H1 (cell line): ENCODE results near the gene ZFR. TPM values are rescaled to one million over a fixed set of nuclear protein-coding genes. Genes with fewer than 3 reads are reported as not detected.

Experiments used
- CTCF ChIA-PET: fragments of 300-600 bp; sonication (Branson Sonifier 250); formaldehyde crosslinking; loops from one replicate; lab custom pipeline; 2021; ENCODE audit not compliant: partially characterized antibody; lab: Charles Lee
- POLR2A ChIA-PET: fragments of 300-600 bp; sonication (Branson Sonifier 250); formaldehyde crosslinking; loops from one replicate; lab custom pipeline; 2021; ENCODE audit warnings: inconsistent platforms; ENCODE audit not compliant: partially characterized antibody; lab: Charles Lee
- DNase-seq, 2 experiments: peaks; one replicate each; pipeline versions ENCODE4 v3.0.0 to v3.0.0-alpha.2; 2010 to 2022; ENCODE audit warnings: low spot score in 2 of 2, low read depth in 1 of 2, mixed read lengths in 1 of 2
- FAIRE-seq: peaks from 2 replicates; lab custom pipeline; 2011; peaks lifted over from hg19 to GRCh38; lab: Jason Lieb, UNC
- H2AFZ ChIP-seq: 2 replicates; pipeline ENCODE4 v1.8.1; 2012; ENCODE audit warnings: low read length, inconsistent platforms
- H2AK5ac ChIP-seq: 2 replicates; pipeline ENCODE4 v1.6.1; 2013; ENCODE audit warnings: low read depth, low read length
- H2BK120ac ChIP-seq: replicated peaks from 2 replicates; pipeline ENCODE3; 2013; ENCODE audit warnings: low read depth, low read length, inconsistent platforms
- H2BK12ac ChIP-seq: 2 replicates; pipeline ENCODE4 v1.6.1; 2013; ENCODE audit warnings: low read depth, low read length
- H2BK15ac ChIP-seq: 2 replicates; pipeline ENCODE4 v1.6.1; 2013; ENCODE audit warnings: low read length
- H2BK20ac ChIP-seq: 2 replicates; pipeline ENCODE4 v1.6.1; 2013; ENCODE audit warnings: low read length
- H2BK5ac ChIP-seq: 2 replicates; pipeline ENCODE4 v1.6.1; 2013; ENCODE audit warnings: low read depth, low read length
- H3K14ac ChIP-seq: 2 replicates; pipeline ENCODE4 v1.6.1; 2013; ENCODE audit warnings: inconsistent platforms; ENCODE audit not compliant: insufficient read length
- H3K18ac ChIP-seq: 2 replicates; pipeline ENCODE4 v1.6.1; 2013; ENCODE audit warnings: low read length; ENCODE audit errors: extremely low read depth
- H3K23ac ChIP-seq: 2 replicates; pipeline ENCODE4 v1.6.1; 2013; ENCODE audit warnings: inconsistent platforms; ENCODE audit not compliant: insufficient read length
- H3K23me2 ChIP-seq: 2 replicates; pipeline ENCODE4 v1.6.1; 2013; ENCODE audit warnings: low read depth, low read length
- H3K27ac ChIP-seq: 2 replicates; pipeline ENCODE4 v1.6.1; 2011; ENCODE audit warnings: low read depth, low read length, inconsistent platforms
- H3K27me3 ChIP-seq, 4 experiments: replicated peaks in 1 of 4; 1 replicate in 1 of 4; 2 replicates in 3 of 4; pipeline versions ENCODE4 v1.6.1 to v1.8.1; 2011 to 2013; ENCODE audit warnings: low read length in 3 of 4, mild to moderate bottlenecking in 3 of 4, inconsistent platforms in 2 of 4, mixed read lengths in 2 of 4, moderate library complexity in 1 of 4; ENCODE audit not compliant: control insufficient read depth in 3 of 4, insufficient read depth in 3 of 4; ENCODE audit errors: extremely low read depth in 1 of 4
- H3K36me3 ChIP-seq, 4 experiments: 2 replicates each; pipeline versions ENCODE4 v1.6.1 to v1.8.1; 2011 to 2013; ENCODE audit warnings: mild to moderate bottlenecking in 4 of 4, low read length in 3 of 4, moderate library complexity in 2 of 4, control low read depth in 1 of 4, inconsistent platforms in 1 of 4; ENCODE audit not compliant: insufficient read depth in 4 of 4, control insufficient read depth in 2 of 4
- H3K4ac ChIP-seq: replicated peaks from 2 replicates; pipeline ENCODE3; 2013; ENCODE audit warnings: low read length, low read depth, mixed read lengths, inconsistent platforms; ENCODE audit not compliant: insufficient read length
- H3K4me1 ChIP-seq, 4 experiments: replicated peaks in 1 of 4; 1 replicate in 1 of 4; 2 replicates in 3 of 4; pipeline versions ENCODE4 v1.6.1 to v1.8.1; 2011 to 2013; ENCODE audit warnings: low read length in 3 of 4, inconsistent platforms in 2 of 4, mixed read lengths in 1 of 4; ENCODE audit not compliant: insufficient read depth in 4 of 4, control insufficient read depth in 3 of 4
- H3K4me2 ChIP-seq, 2 experiments: 2 replicates each; pipeline versions ENCODE4 v1.6.1 to v1.8.1; 2011 to 2013; ENCODE audit warnings: low read depth in 2 of 2, low read length in 2 of 2, control low read depth in 1 of 2, inconsistent platforms in 1 of 2, mild to moderate bottlenecking in 1 of 2; ENCODE audit not compliant: insufficient read depth in 1 of 2
- H3K4me3 ChIP-seq, 4 experiments: fragments of 200-600, 300-600 bp in 1 of 4; sonication (generic), shearing (Covaris generic), sonication (Bioruptor Twin) in 1 of 4; 2 replicates each; pipeline versions ENCODE4 v1.5.1 to v1.8.1; 2011 to 2016; ENCODE audit warnings: low read length in 4 of 4, low read depth in 3 of 4, control low read depth in 2 of 4, inconsistent platforms in 2 of 4, mild to moderate bottlenecking in 2 of 4, mixed read lengths in 1 of 4, moderate library complexity in 1 of 4; ENCODE audit not compliant: insufficient read depth in 2 of 4; ENCODE audit errors: extremely low read depth in 1 of 4
- H3K56ac ChIP-seq: replicated peaks from 2 replicates; pipeline ENCODE3; 2013; ENCODE audit warnings: low read depth, mild to moderate bottlenecking, mixed read lengths, low read length, inconsistent platforms; ENCODE audit not compliant: insufficient read length
- H3K79me1 ChIP-seq: 2 replicates; pipeline ENCODE4 v1.6.1; 2013; ENCODE audit warnings: low read depth, low read length, control low read depth
- H3K79me2 ChIP-seq, 2 experiments: 2 replicates each; pipeline versions ENCODE4 v1.6.1 to v1.8.1; 2012 to 2013; ENCODE audit warnings: low read length in 2 of 2, mild to moderate bottlenecking in 2 of 2, inconsistent platforms in 1 of 2; ENCODE audit not compliant: insufficient read depth in 2 of 2, control insufficient read depth in 1 of 2
- H3K9ac ChIP-seq, 4 experiments: replicated peaks in 1 of 4; 1 replicate in 1 of 4; 2 replicates in 3 of 4; pipeline versions ENCODE4 v1.6.1 to v1.8.1; 2011 to 2013; ENCODE audit warnings: low read depth in 3 of 4, low read length in 3 of 4, control low read depth in 2 of 4, mild to moderate bottlenecking in 2 of 4, moderate library complexity in 2 of 4, inconsistent platforms in 1 of 4; ENCODE audit errors: extremely low read depth in 1 of 4
- H3K9me3 ChIP-seq, 2 experiments: 2 replicates each; pipeline versions ENCODE4 v1.6.1 to v1.8.1; 2012 to 2013; ENCODE audit warnings: mild to moderate bottlenecking in 2 of 2, moderate library complexity in 2 of 2, control low read depth in 1 of 2, inconsistent platforms in 1 of 2, low read depth in 1 of 2, low read length in 1 of 2, mixed read lengths in 1 of 2; ENCODE audit not compliant: insufficient read depth in 2 of 2
- H4K20me1 ChIP-seq, 2 experiments: replicated peaks in 1 of 2; 2 replicates each; pipeline versions ENCODE3 to v1.8.1; 2011 to 2013; ENCODE audit warnings: inconsistent platforms in 2 of 2, low read length in 2 of 2, mild to moderate bottlenecking in 1 of 2; ENCODE audit not compliant: insufficient read depth in 2 of 2, control insufficient read depth in 1 of 2
- H4K5ac ChIP-seq: 2 replicates; pipeline ENCODE4 v1.6.1; 2013; ENCODE audit warnings: low read length, low read depth, mixed read lengths, inconsistent platforms; ENCODE audit not compliant: insufficient read length
- H4K8ac ChIP-seq: 2 replicates; pipeline ENCODE4 v1.8.0; 2013; ENCODE audit warnings: mild to moderate bottlenecking, moderate library complexity, low read length, inconsistent platforms; ENCODE audit not compliant: insufficient read depth; ENCODE audit errors: extremely low read depth
- H4K91ac ChIP-seq: replicated peaks from 2 replicates; pipeline ENCODE3; 2013; ENCODE audit warnings: low read length, mixed read lengths, inconsistent platforms; ENCODE audit not compliant: insufficient read length
- BRCA1 ChIP-seq: IDR thresholded peaks from 2 replicates; pipeline ENCODE4 v1.6.1; 2012; ENCODE audit warnings: low read depth, low read length, improper control_type of control experiment
- HDAC2 ChIP-seq, 2 experiments: fragments of 300-600 bp in 1 of 2; sonication (generic) in 1 of 2; IDR thresholded peaks; 2 replicates each; pipeline ENCODE4 v1.6.1; 2011 to 2012; ENCODE audit warnings: low read depth in 2 of 2, low read length in 2 of 2, mild to moderate bottlenecking in 2 of 2, moderate library complexity in 2 of 2, borderline replicate concordance in 1 of 2, inconsistent platforms in 1 of 2
- MAFK ChIP-seq: IDR thresholded peaks from 2 replicates; pipeline ENCODE4 v1.6.1; 2012; ENCODE audit warnings: low read depth, mild to moderate bottlenecking, improper control_type of control experiment, low read length
- RAD21 ChIP-seq, 2 experiments: IDR thresholded peaks in 1 of 2; conservative IDR thresholded peaks in 1 of 2; 2 replicates each; pipeline ENCODE4 v1.6.1; 2011; ENCODE audit warnings: low read depth in 2 of 2, low read length in 2 of 2, improper control_type of control experiment in 1 of 2, inconsistent platforms in 1 of 2, mild to moderate bottlenecking in 1 of 2, moderate library complexity in 1 of 2
- RBBP5 ChIP-seq: IDR thresholded peaks from 2 replicates; pipeline ENCODE4 v1.7.1; 2012; ENCODE audit warnings: low read depth, mild to moderate bottlenecking, inconsistent platforms, low read length, moderate library complexity, borderline replicate concordance
- WGBS, 2 experiments: shearing (Covaris generic) in 1 of 2; methylation state at CpG; one replicate each; pipeline versions ENCODE4 v1.1.6 to v1.1.7; 2013 to 2015; ENCODE audit warnings: low lambda C conversion rate in 2 of 2, mixed read lengths in 2 of 2, inconsistent platforms in 1 of 2, low coverage in 1 of 2, missing lambda C conversion rate in 1 of 2; ENCODE audit not compliant: insufficient replicate concordance in 2 of 2, insufficient coverage in 1 of 2, insufficient read length in 1 of 2; ENCODE audit errors: extremely low coverage in 1 of 2, missing lambda C conversion rate in 1 of 2; 5-methylcytosine and 5-hydroxymethylcytosine counted together
- polyA plus RNA-seq, 7 experiments: library from polyadenylated mRNA; depleted of rRNA in 3 of 7; stranded (reverse) in 5 of 7; unstranded in 2 of 7; fragments of >200 nt in 5 of 7; fragments of 200-250 nt in 2 of 7; gene quantifications; 1 replicate in 5 of 7; 2 replicates in 1 of 7; 4 replicates in 1 of 7; pipeline versions ENCODE4 v1.2.1 to v1.2.3, GENCODE V29; 2011 to 2013; ENCODE audit warnings: missing spikeins in 2 of 7, mixed read lengths in 2 of 7
- total RNA-seq: library from RNA; stranded (reverse); fragmentation: NEBNext Ultra II Directional; extraction: Animal tissue kit (Norgen Biotek cat#: 25700); gene quantifications from 2 replicates; pipeline ENCODE4 v1.2.1, GENCODE V29; 2021
- TF ChIP-seq, protein P1 (sequence below): IDR thresholded peaks from 2 replicates; pipeline ENCODE4 v1.6.1; 2012; ENCODE audit warnings: inconsistent platforms
- TF ChIP-seq, protein P2 (sequence below), 3 experiments: IDR thresholded peaks; 1 replicate in 2 of 3; 2 replicates in 1 of 3; pipeline versions ENCODE4 v1.5.1 to v1.6.1; 2011; ENCODE audit warnings: low read length in 3 of 3, mild to moderate bottlenecking in 3 of 3, inconsistent platforms in 2 of 3, low read depth in 1 of 3, moderate library complexity in 1 of 3; ENCODE audit not compliant: insufficient read depth in 1 of 3; ENCODE audit errors: control extremely low read depth in 1 of 3

The ZFR gene
- total and polyA plus RNA-seq, 2 of the 8 experiments (the other 6 are each of a cell fraction or from before 2014, with no cell fraction given), result 68.8 to 92.7 TPM

DNA sequence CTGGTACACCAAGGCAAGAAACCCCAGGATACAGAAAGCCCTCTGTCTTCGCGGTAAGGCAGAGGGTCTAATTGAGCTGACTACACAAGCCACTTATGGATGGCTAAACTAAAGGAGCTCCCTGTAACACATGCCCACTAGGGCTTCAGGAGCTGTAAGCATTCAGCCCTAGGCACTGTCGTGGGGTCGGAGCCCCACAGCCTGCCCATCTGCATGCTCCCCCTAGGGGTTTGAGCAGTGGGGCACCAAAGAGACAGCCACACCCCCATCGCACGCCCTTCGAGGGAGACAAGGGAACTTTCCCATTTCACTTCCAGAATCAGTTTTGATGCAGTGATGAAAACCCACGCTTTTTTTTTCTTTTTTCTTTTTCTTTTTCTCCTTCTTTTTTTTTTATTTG lies 120.8 kb downstream of the ZFR start:
- no peaks in the 10 kb centered on the region for H3K79me2 ChIP-seq
- no peak for TF ChIP-seq HDAC2 (IDR thresholded peaks at IDR 0.05; ENCODE audit: borderline replicate concordance in 1 of 2, low read depth in 2 of 2, low read length in 2 of 2)
- TF ChIP-seq, protein P1, sequence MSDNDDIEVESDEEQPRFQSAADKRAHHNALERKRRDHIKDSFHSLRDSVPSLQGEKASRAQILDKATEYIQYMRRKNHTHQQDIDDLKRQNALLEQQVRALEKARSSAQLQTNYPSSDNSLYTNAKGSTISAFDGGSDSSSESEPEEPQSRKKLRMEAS, result no peak
- no peak for TF ChIP-seq MAFK
- TF ChIP-seq, protein P2, sequence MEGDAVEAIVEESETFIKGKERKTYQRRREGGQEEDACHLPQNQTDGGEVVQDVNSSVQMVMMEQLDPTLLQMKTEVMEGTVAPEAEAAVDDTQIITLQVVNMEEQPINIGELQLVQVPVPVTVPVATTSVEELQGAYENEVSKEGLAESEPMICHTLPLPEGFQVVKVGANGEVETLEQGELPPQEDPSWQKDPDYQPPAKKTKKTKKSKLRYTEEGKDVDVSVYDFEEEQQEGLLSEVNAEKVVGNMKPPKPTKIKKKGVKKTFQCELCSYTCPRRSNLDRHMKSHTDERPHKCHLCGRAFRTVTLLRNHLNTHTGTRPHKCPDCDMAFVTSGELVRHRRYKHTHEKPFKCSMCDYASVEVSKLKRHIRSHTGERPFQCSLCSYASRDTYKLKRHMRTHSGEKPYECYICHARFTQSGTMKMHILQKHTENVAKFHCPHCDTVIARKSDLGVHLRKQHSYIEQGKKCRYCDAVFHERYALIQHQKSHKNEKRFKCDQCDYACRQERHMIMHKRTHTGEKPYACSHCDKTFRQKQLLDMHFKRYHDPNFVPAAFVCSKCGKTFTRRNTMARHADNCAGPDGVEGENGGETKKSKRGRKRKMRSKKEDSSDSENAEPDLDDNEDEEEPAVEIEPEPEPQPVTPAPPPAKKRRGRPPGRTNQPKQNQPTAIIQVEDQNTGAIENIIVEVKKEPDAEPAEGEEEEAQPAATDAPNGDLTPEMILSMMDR (IDR thresholded peaks at IDR 0.05; ENCODE audit: control extremely low read depth in 1 of 3, insufficient read depth in 1 of 3, low read depth in 1 of 3, low read length in 3 of 3), result peak; percentile 43 to 54 (median 49)
- no peak for TF ChIP-seq RBBP5
- peak; percentile 35 to 53; a peak in 3 of 4 replicates for TF ChIP-seq RAD21 (IDR thresholded peaks at IDR 0.05 in 1 of 2, conservative IDR thresholded peaks at IDR 0.05 in 1 of 2; ENCODE audit: low read depth in 2 of 2, low read length in 2 of 2)
- no peak for TF ChIP-seq BRCA1
- TF ChIP-seq, all 59 proteins: peak for 2
- Histone ChIP-seq H2BK15ac (no peak overlapping the region), H4K20me1 (no peaks in the 10 kb centered on the region), H3K4me2 (no peak overlapping the region), H3K14ac (no peak overlapping the region), H2AK5ac (no peak overlapping the region), H2BK120ac (no peak overlapping the region), H3K27me3 (no peaks in the 10 kb centered on the region), H3K79me1 (no peaks in the 10 kb centered on the region), H2BK12ac (no peak overlapping the region), H4K5ac (no peak overlapping the region), H3K36me3 (no peaks in the 10 kb centered on the region), H3K4ac (no peak overlapping the region), H4K91ac (no peak overlapping the region), H3K23me2 (no peaks in the 10 kb centered on the region), H3K18ac (no peak overlapping the region; the same call in 1 of the 2 replicates), H3K4me3 (no peak overlapping the region), H4K8ac (peak overlapping the region; percentile 46; the same call in 1 of the 2 replicates), H3K56ac (no peak overlapping the region), H3K27ac (no peak overlapping the region), H3K4me1 (peaks cover 0 to 4% (median 0%) of the 10 kb centered on the region in 4 experiments; a peak in 1 of 7 replicates), H2BK5ac (no peak overlapping the region), H3K23ac (no peak overlapping the region), H2BK20ac (no peak overlapping the region), H2AFZ (no peak overlapping the region; the same call in 1 of the 2 replicates), H3K9me3 (peaks cover 0 to 4% of the 10 kb centered on the region in 2 experiments; a peak in 1 of 4 replicates), H3K9ac (no peak overlapping the region)
- POLR2A ChIA-PET, result no interaction called here
- CTCF ChIA-PET, result interaction anchor here (0.6 to 1.7 kb wide), 7 partner anchors 24 to 196 kb away, joined by 3 to 6 read pairs (median 3); no protein-coding TSS in a partner anchor
- DNase-seq (peak in 1 of 2 experiments; percentile 65), FAIRE-seq (no peak)
- 76% methylated on average over 8 of the region's 8 CpGs; no CpG with 5 or more reads in 1 of the 2 experiments for WGBS, 2 experiments
